Measurements from ENCODE around the gene CMPK2. TPM values are rescaled to one million over a fixed set of nuclear protein-coding genes. Genes with fewer than 3 reads are reported as not detected.

CMPK2 gene
- total and polyA plus RNA-seq, 3 experiments from 2014 or later: 0.62 to 10.9 (median 1.1) TPM

DNA sequence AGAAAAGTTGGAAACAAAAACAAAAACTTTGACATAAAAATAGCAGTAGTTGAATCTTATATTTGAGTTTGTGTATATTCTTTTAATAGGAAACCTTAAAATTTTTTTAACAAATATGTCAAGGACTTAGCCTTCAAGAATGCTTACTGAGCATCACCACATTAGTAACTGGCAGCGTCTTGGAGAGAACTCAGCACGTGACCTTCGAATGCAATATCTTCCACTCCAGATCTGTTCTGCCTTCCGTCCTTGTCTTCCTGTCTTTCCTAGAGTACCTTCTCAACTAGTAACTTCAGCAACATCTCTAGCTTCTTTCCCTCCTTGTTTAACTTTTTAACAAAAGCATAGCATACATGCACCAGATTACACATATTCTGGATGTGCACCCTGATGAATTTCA, 12.8 kb upstream of the CMPK2 start:
- Histone ChIP-seq H3K9me3 (ENCODE audit: low read length) (no peaks in the 10 kb centered on the region), H3K27me3 (ENCODE audit: insufficient read depth, low read length, poor library complexity, severe bottlenecking) (no peaks in the 10 kb centered on the region), H3K36me3 (ENCODE audit: insufficient read depth, low read length) (no peaks in the 10 kb centered on the region), H3K4me3 (ENCODE audit: low read length) (peak overlapping the region; percentile 33), H3K27ac (ENCODE audit: low read depth, low read length) (no peak overlapping the region), H3K4me1 (ENCODE audit: insufficient read depth, low read length) (peaks cover 39% of the 10 kb centered on the region)
- Mint-ChIP-seq H3K36me3 (peaks cover 2 to 7% (median 5%) of the 10 kb centered on the region in 3 donors), H3K27ac (peak overlapping the region in 6 of 8 donors; percentile 9 to 64 (median 41)), H3K27me3 (no peaks in the 10 kb centered on the region), H3K4me1 (peaks cover 44 to 53% (median 49%) of the 10 kb centered on the region in 3 donors), H3K9me3 (no peaks in the 10 kb centered on the region), H3K4me3 (peak overlapping the region; percentile 44 to 97 (median 88))
- POLR2A ChIA-PET: interaction anchor here (2.2 kb wide), 1 partner anchor 13 kb away, joined by 19 read pairs; the partner anchor contains the start of gene CMPK2
- DNase-seq: no peak
- CTCF ChIA-PET: interaction anchor here (1.2 to 2.8 kb wide), 4 partner anchors 10 to 38 kb away, joined by 4 to 24 read pairs (median 6); partner anchors contain the start of genes CMPK2 and RNF144A

DNA sequence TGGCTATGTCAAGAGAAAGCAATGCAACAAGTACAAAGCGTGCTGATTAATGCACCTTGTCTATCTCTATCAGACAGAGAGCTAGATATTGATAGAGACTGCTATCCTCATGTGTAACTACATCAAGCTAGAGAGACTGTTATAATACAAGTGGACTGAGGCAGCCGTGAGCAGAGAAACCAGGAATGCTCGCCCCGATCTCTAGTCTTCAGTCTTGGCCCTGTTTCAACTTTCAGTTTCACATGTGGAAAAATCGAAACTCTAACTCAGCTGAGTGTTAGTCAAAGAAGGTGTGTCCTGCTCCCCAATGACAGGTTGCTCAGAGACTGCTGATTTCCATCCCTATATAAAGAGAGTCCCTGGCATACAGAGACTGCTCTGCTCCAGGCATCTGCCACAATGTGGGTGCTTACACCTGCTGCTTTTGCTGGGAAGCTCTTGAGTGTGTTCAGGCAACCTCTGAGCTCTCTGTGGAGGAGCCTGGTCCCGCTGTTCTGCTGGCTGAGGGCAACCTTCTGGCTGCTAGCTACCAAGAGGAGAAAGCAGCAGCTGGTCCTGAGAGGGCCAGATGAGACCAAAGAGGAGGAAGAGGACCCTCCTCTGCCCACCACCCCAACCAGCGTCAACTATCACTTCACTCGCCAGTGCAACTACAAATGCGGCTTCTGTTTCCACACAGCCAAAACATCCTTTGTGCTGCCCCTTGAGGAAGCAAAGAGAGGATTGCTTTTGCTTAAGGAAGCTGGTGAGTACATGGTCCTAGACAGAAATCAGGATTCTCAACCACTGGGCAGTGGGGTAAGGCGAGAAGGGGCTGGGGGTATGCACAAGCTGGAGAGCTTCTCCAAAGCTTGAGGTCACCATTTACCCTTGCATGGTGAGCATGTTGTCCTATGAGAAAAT, 11.9 kb upstream of the CMPK2 start, which contains the start of gene RSAD2:
TSS of gene RSAD2 (plus strand) at position 376 of the 903 bp plus-strand sequence. CDS start at position 400, 24 bp downstream.
- CTCF ChIA-PET: interaction anchor here (1.2 to 2.8 kb wide), 5 partner anchors 9 to 42 kb away, joined by 3 to 24 read pairs (median 4); partner anchors contain the start of genes CMPK2 and RNF144A
- Mint-ChIP-seq H3K27ac (peak within 1 kb of the TSS; percentile 72 to 96 (median 87)), H3K27me3 (no peaks in the 10 kb centered on the region), H3K9me3 (no peaks in the 10 kb centered on the region), H3K4me1 (peaks cover 44 to 54% (median 53%) of the 10 kb centered on the region in 3 donors), H3K4me3 (peak within 1 kb of the TSS; percentile 87 to 97 (median 91)), H3K36me3 (peaks cover 2 to 5% (median 4%) of the 10 kb centered on the region in 3 donors)
- H3K4me1 ChIP-seq (ENCODE audit: insufficient read depth, low read length): peaks cover 46% of the 10 kb centered on the region
- no peaks in the 10 kb centered on the region for H3K36me3 ChIP-seq (ENCODE audit: insufficient read depth, low read length)
- POLR2A ChIA-PET: interaction anchor here (2.2 kb wide), 1 partner anchor 12 kb away, joined by 19 read pairs; the partner anchor contains the start of gene CMPK2
- no peaks in the 10 kb centered on the region for H3K9me3 ChIP-seq (ENCODE audit: low read length)
- H3K27me3 ChIP-seq (ENCODE audit: insufficient read depth, low read length, poor library complexity, severe bottlenecking): no peaks in the 10 kb centered on the region
- H3K27ac ChIP-seq (ENCODE audit: low read depth, low read length): peak within 1 kb of the TSS; percentile 40
- DNase-seq: peak in 3 of 5 donors; percentile 54 to 58 (median 58)
- H3K4me3 ChIP-seq (ENCODE audit: low read length): peak within 1 kb of the TSS; percentile 70

DNA sequence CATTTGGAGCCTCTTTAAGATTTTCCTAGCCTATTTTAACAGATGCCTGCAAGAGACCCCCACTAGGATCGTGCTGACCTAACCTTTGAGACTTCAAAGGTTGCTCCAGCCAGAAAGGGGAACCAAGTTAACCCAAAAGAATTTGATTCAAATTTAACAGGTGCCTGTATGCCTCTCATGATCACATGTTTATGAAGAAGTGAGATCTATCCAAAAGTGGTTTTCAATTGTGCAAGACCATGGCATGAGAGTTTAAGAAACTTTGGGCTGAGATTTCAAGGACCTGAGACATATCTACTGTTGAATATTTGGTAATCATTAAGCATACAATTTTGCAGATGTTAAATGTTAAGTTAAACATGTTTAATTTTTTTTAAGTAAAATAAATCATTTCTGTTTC, 10.6 kb upstream of the CMPK2 start:
- Mint-ChIP-seq H3K36me3 (peaks cover 0 to 5% (median 2%) of the 10 kb centered on the region in 3 donors), H3K9me3 (no peaks in the 10 kb centered on the region), H3K27ac (peak overlapping the region in 4 of 8 donors; percentile 13 to 45 (median 41)), H3K4me1 (peaks cover 41 to 55% (median 50%) of the 10 kb centered on the region in 3 donors), H3K27me3 (no peaks in the 10 kb centered on the region), H3K4me3 (peak overlapping the region in 6 of 7 donors; percentile 24 to 89 (median 52))
- Histone ChIP-seq H3K9me3 (ENCODE audit: low read length) (no peaks in the 10 kb centered on the region), H3K4me1 (ENCODE audit: insufficient read depth, low read length) (peaks cover 43% of the 10 kb centered on the region), H3K27me3 (ENCODE audit: insufficient read depth, low read length, poor library complexity, severe bottlenecking) (no peaks in the 10 kb centered on the region), H3K4me3 (ENCODE audit: low read length) (no peak overlapping the region), H3K27ac (ENCODE audit: low read depth, low read length) (no peak overlapping the region), H3K36me3 (ENCODE audit: insufficient read depth, low read length) (no peaks in the 10 kb centered on the region)
- POLR2A ChIA-PET: interaction anchor here (2.2 kb wide), 1 partner anchor 11 kb away, joined by 19 read pairs; the partner anchor contains the start of gene CMPK2
- DNase-seq: no peak
- CTCF ChIA-PET: interaction anchor here (1.5 to 2.8 kb wide), 3 partner anchors 10 to 40 kb away, joined by 9 to 24 read pairs (median 9); partner anchors contain the start of genes CMPK2 and RNF144A

DNA sequence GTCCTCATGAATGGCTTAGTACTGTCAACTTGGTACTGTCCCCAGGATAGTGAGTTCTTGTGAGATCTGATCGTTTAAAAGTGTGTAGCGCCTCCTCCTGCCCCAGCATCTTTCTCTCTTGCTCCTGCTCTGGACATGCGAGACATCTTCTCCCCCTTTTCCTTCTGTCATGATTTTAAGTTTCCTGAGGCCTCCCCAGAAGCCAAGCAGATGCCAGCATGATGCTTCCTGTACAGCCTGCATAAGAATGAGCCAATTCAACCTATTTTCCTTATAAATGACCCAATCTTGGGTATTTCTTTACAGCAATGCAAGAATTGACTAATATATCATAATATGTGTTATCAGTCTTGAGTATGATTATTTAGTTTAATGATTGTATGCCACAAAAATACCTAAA, 8.3 kb upstream of the CMPK2 start:
- Histone ChIP-seq H3K36me3 (ENCODE audit: insufficient read depth, low read length) (no peaks in the 10 kb centered on the region), H3K27me3 (ENCODE audit: insufficient read depth, low read length, poor library complexity, severe bottlenecking) (no peaks in the 10 kb centered on the region), H3K4me3 (ENCODE audit: low read length) (no peak overlapping the region), H3K27ac (ENCODE audit: low read depth, low read length) (no peak overlapping the region), H3K9me3 (ENCODE audit: low read length) (no peaks in the 10 kb centered on the region), H3K4me1 (ENCODE audit: insufficient read depth, low read length) (peaks cover 25% of the 10 kb centered on the region)
- H3K27me3 Mint-ChIP-seq: no peaks in the 10 kb centered on the region
- no peak overlapping the region for H3K4me3 Mint-ChIP-seq
- H3K36me3 Mint-ChIP-seq: peaks cover 2 to 5% (median 3%) of the 10 kb centered on the region in 3 donors
- H3K4me1 Mint-ChIP-seq: peaks cover 23 to 32% (median 27%) of the 10 kb centered on the region in 3 donors
- no peak overlapping the region for H3K27ac Mint-ChIP-seq
- ChIA-PET POLR2A (no interaction called here), CTCF (no interaction called here)
- no peaks in the 10 kb centered on the region for H3K9me3 Mint-ChIP-seq
- no peak for DNase-seq

DNA sequence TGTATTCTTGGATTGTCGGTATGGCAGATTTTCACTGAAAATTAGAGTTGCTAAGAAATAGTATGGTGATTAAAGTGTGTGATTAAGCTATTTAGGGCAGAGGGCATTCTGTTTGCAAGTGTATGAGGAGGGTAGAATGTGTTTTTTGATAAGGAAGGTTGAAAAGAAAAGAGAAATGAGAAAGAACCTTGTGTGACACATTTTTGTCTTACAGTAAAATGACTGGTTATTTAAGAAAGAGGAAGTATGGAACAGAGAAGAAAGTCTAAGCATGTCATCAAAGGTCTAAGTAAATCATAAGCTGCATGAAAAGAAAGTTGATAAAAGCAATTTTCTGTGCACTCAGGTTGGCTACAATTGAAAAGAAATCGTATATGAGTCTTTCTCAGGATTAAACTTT, 6.7 kb upstream of the CMPK2 start:
- Histone ChIP-seq H3K4me3 (ENCODE audit: low read length) (no peak overlapping the region), H3K27me3 (ENCODE audit: insufficient read depth, low read length, poor library complexity, severe bottlenecking) (no peaks in the 10 kb centered on the region), H3K4me1 (ENCODE audit: insufficient read depth, low read length) (peaks cover 10% of the 10 kb centered on the region), H3K27ac (ENCODE audit: low read depth, low read length) (no peak overlapping the region), H3K9me3 (ENCODE audit: low read length) (no peaks in the 10 kb centered on the region), H3K36me3 (ENCODE audit: insufficient read depth, low read length) (no peaks in the 10 kb centered on the region)
- H3K4me3 Mint-ChIP-seq: no peak overlapping the region
- H3K27me3 Mint-ChIP-seq: no peaks in the 10 kb centered on the region
- CTCF ChIA-PET: interaction anchor here (1.5 kb wide), 1 partner anchor 44 kb away, joined by 6 read pairs; the partner anchor contains the start of gene RNF144A
- peak overlapping the region in 1 of 8 donors; percentile 92 for H3K27ac Mint-ChIP-seq
- peaks cover 8 to 17% (median 10%) of the 10 kb centered on the region in 3 donors for H3K4me1 Mint-ChIP-seq
- H3K36me3 Mint-ChIP-seq: peaks cover 2 to 5% (median 4%) of the 10 kb centered on the region in 3 donors
- POLR2A ChIA-PET: no interaction called here
- H3K9me3 Mint-ChIP-seq: no peaks in the 10 kb centered on the region
- no peak for DNase-seq

DNA sequence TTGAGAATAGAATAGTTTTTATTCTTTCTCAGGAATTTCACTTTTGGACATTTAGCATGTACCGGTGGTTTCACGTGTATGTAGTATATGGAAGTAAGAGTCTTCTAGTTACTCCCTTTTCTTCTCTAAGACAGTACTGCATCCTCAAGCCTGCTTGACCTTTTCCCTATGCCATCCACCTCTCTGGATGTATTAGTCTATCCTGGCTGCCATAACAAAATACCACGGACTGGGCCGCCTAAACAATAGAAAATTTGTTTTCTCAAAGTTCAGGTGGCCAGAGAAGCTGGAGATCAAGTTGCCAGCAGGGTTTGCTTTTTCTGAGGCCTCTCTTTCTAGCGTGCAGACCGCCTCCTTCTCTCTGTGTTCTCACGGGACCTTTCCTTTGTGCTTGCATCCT, 1.3 kb upstream of the CMPK2 start:
- peaks cover 18 to 21% (median 20%) of the 10 kb centered on the region in 3 donors for H3K4me1 Mint-ChIP-seq
- Histone ChIP-seq H3K9me3 (ENCODE audit: low read length) (no peaks in the 10 kb centered on the region), H3K36me3 (ENCODE audit: insufficient read depth, low read length) (no peaks in the 10 kb centered on the region), H3K4me1 (ENCODE audit: insufficient read depth, low read length) (peaks cover 16% of the 10 kb centered on the region), H3K4me3 (ENCODE audit: low read length) (no peak overlapping the region), H3K27me3 (ENCODE audit: insufficient read depth, low read length, poor library complexity, severe bottlenecking) (no peaks in the 10 kb centered on the region), H3K27ac (ENCODE audit: low read depth, low read length) (no peak overlapping the region)
- DNase-seq: no peak
- POLR2A ChIA-PET: interaction anchor here (3.1 kb wide), 1 partner anchor 10 kb away, joined by 19 read pairs; the partner anchor contains the start of gene RSAD2
- peak overlapping the region; percentile 11 to 100 (median 69) for H3K4me3 Mint-ChIP-seq
- peak overlapping the region in 3 of 8 donors; percentile 21 to 50 (median 23) for H3K27ac Mint-ChIP-seq
- peaks cover 0 to under 1% of the 10 kb centered on the region in 2 donors for H3K27me3 Mint-ChIP-seq
- peaks cover 4 to 11% (median 5%) of the 10 kb centered on the region in 3 donors for H3K36me3 Mint-ChIP-seq
- H3K9me3 Mint-ChIP-seq: no peaks in the 10 kb centered on the region
- CTCF ChIA-PET: interaction anchor here (1.2 to 3.0 kb wide), 9 partner anchors 8 to 50 kb away, joined by 3 to 24 read pairs (median 5); partner anchors contain the start of genes RNF144A and RSAD2

DNA sequence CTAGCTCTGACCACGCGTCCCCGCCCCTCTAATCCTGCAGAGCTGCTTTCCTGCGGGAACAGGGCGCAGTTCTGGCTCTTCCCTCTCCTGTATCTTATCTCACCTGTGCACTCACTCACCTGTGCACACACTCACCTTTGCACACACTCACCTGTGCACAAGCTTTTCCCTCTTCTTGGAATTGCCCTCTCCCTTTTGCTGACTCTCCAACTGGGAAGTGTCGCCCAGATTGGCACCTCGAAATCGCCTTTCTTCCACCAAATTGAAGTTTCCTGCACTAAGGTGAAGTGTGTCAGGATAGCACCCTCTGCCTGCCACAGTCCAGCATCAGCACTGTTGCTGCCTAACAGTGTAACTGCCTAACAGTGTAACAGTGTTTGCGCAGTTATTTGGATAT, 566 bp upstream of the CMPK2 start:
- ChIA-PET CTCF (interaction anchor here (0.9 to 3.0 kb wide), 20 partner anchors 9 to 178 kb away, joined by 3 to 24 read pairs (median 4); partner anchors contain the start of genes RNF144A and RSAD2), POLR2A (interaction anchor here (1.0 to 3.1 kb wide), 2 partner anchors 11 to 52 kb away, joined by 6 to 19 read pairs; partner anchors contain the start of gene RSAD2)
- H3K27ac Mint-ChIP-seq: peak overlapping the region; percentile 68 to 96 (median 94)
- Histone ChIP-seq H3K36me3 (ENCODE audit: insufficient read depth, low read length) (no peaks in the 10 kb centered on the region), H3K4me1 (ENCODE audit: insufficient read depth, low read length) (peaks cover 16% of the 10 kb centered on the region), H3K27ac (ENCODE audit: low read depth, low read length) (peak overlapping the region; percentile 69), H3K27me3 (ENCODE audit: insufficient read depth, low read length, poor library complexity, severe bottlenecking) (no peaks in the 10 kb centered on the region), H3K4me3 (ENCODE audit: low read length) (peak overlapping the region; percentile 82), H3K9me3 (ENCODE audit: low read length) (no peaks in the 10 kb centered on the region)
- H3K9me3 Mint-ChIP-seq: no peaks in the 10 kb centered on the region
- H3K4me1 Mint-ChIP-seq: peaks cover 18 to 22% (median 20%) of the 10 kb centered on the region in 3 donors
- H3K36me3 Mint-ChIP-seq: peaks cover 11 to 18% (median 11%) of the 10 kb centered on the region in 3 donors
- peaks cover 0 to 1% of the 10 kb centered on the region in 2 donors for H3K27me3 Mint-ChIP-seq
- H3K4me3 Mint-ChIP-seq: peak overlapping the region; percentile 88 to 100 (median 95)
- DNase-seq: peak; percentile 5 to 55 (median 28)
